K562 (cell line): ENCODE results near the gene TMEM63A. TPM values are rescaled to one million over a fixed set of nuclear protein-coding genes. Genes with fewer than 3 reads are reported as not detected.
A peak's percentile ranks its signal among the peaks of the same experiment; 100 is the strongest.

Experiments used
- ATAC-seq: fragments of 200-7000 bp; cut with Tn5 transposase; 3 replicates; pipeline ENCODE4 v1.9.1; 2020; ENCODE audit warnings: moderate library complexity
- BruUV-seq: library from RNA; stranded (reverse); fragments of 400-500 nt; replicated peaks from 2 replicates; lab custom pipeline; 2021; lab: Mats Ljungman, UMichigan
- CTCF ChIA-PET: fragments of 300-600 bp; formaldehyde crosslinking; extraction: SDS; loops from one replicate; lab custom pipeline; 2021; ENCODE audit warnings: low intra/inter-chr PET ratio; lab: Yijun Ruan, JAX
- POLR2A ChIA-PET: fragments of 300-600, 350-650 bp; sonication (Branson Sonifier 250); formaldehyde crosslinking; extraction: SDS; loops from one replicate; lab custom pipeline; 2021; ENCODE audit warnings: antibody characterized with exemption, inconsistent platforms; lab: Yijun Ruan, JAX
- DNase-seq, 4 experiments: peaks; one replicate each; pipeline versions ENCODE4 v3.0.0 to v3.0.0-alpha.2; 2011 to 2018; ENCODE audit warnings: low spot score in 3 of 4, mixed read lengths in 3 of 4; ENCODE audit errors: extremely low read depth in 1 of 4
- FAIRE-seq: peaks from 2 replicates; lab custom pipeline; 2011; peaks lifted over from hg19 to GRCh38; lab: Jason Lieb, UNC
- H2AFZ ChIP-seq: 2 replicates; pipeline ENCODE4 v1.6.0; 2011; ENCODE audit warnings: low read depth, low read length, control low read depth, inconsistent platforms
- H3K27ac ChIP-seq: fragments of 200-600 bp; 3 replicates; pipeline ENCODE4 v1.8.0; 2011; ENCODE audit warnings: low read depth, mild to moderate bottlenecking, control low read depth, inconsistent platforms, low read length, moderate library complexity, mixed read lengths; ENCODE audit errors: extremely low read depth
- H3K27me3 ChIP-seq, 2 experiments: fragments of 300-600 bp in 1 of 2; 2 replicates in 1 of 2; 3 replicates in 1 of 2; pipeline versions ENCODE4 v1.6.0 to v1.8.0; 2011; ENCODE audit warnings: inconsistent platforms in 2 of 2, low read length in 2 of 2, mild to moderate bottlenecking in 1 of 2, mixed read lengths in 1 of 2, moderate library complexity in 1 of 2; ENCODE audit not compliant: control insufficient read depth in 2 of 2, insufficient read depth in 2 of 2
- H3K36me3 ChIP-seq: fragments of 300-600 bp; 3 replicates; pipeline ENCODE4 v1.8.0; 2011; ENCODE audit warnings: mild to moderate bottlenecking, low read length, inconsistent platforms; ENCODE audit not compliant: control insufficient read depth, insufficient read depth
- H3K4me1 ChIP-seq, 2 experiments: fragments of 200-600 bp in 1 of 2; replicated peaks in 1 of 2; 2 replicates in 1 of 2; 3 replicates in 1 of 2; pipeline versions ENCODE4 v1.5.1 to v1.8.0; 2011; ENCODE audit warnings: inconsistent platforms in 2 of 2, low read length in 2 of 2, mild to moderate bottlenecking in 1 of 2, mixed read lengths in 1 of 2, moderate library complexity in 1 of 2; ENCODE audit not compliant: control insufficient read depth in 2 of 2, insufficient read depth in 2 of 2
- H3K4me2 ChIP-seq: 2 replicates; pipeline ENCODE4 v1.6.1; 2011; ENCODE audit warnings: low read length, control low read depth, inconsistent platforms, mixed read lengths; ENCODE audit not compliant: insufficient read depth
- H3K4me3 ChIP-seq: fragments of 200-600 bp; sonication (generic), shearing (Covaris generic); 2 replicates; pipeline ENCODE4 v1.5.1; 2016; ENCODE audit warnings: control low read depth, inconsistent platforms
- H3K79me2 ChIP-seq: fragments of 200-600 bp; 3 replicates; pipeline ENCODE4 v1.8.0; 2011; ENCODE audit warnings: low read length, inconsistent platforms; ENCODE audit not compliant: control insufficient read depth, insufficient read depth
- H3K9ac ChIP-seq, 2 experiments: 2 replicates each; pipeline versions ENCODE4 v1.6.0 to v1.6.1; 2011; ENCODE audit warnings: low read depth in 2 of 2, low read length in 2 of 2, control low read depth in 1 of 2, inconsistent platforms in 1 of 2, mild to moderate bottlenecking in 1 of 2, mixed read lengths in 1 of 2; ENCODE audit not compliant: insufficient read depth in 1 of 2
- H3K9me1 ChIP-seq: one replicate; pipeline ENCODE4 v1.6.0; 2011; ENCODE audit warnings: inconsistent platforms, mild to moderate bottlenecking, low read length, moderate library complexity; ENCODE audit not compliant: control insufficient read depth, insufficient read depth
- H3K9me3 ChIP-seq: replicated peaks from 2 replicates; pipeline ENCODE4 v1.5.1; 2011; ENCODE audit warnings: low read depth, low read length, inconsistent platforms; ENCODE audit not compliant: control insufficient read depth, insufficient read depth
- H4K20me1 ChIP-seq: replicated peaks from 2 replicates; pipeline ENCODE4 v1.6.1; 2011; ENCODE audit warnings: low read length, inconsistent platforms, mixed read lengths; ENCODE audit not compliant: control insufficient read depth, insufficient read depth
- BRCA1 ChIP-seq, 2 experiments: fragments of 450-650 bp in 1 of 2; sonication (generic) in 1 of 2; formaldehyde crosslinking in 1 of 2; IDR thresholded peaks; 2 replicates each; pipeline versions ENCODE4 v1.5.0 to v1.6.1; 2017 to 2020; ENCODE audit warnings: mild to moderate bottlenecking in 1 of 2, missing genetic modification reagents in 1 of 2
- PTBP1 ChIP-seq: fragments of 200-400 bp; formaldehyde crosslinking; IDR thresholded peaks from 2 replicates; pipeline ENCODE4 v1.6.1; 2017; ENCODE audit warnings: low read depth, low read length
- TSC22D4 ChIP-seq: fragments of 450-650 bp; IDR thresholded peaks from 2 replicates; pipeline ENCODE4 v1.6.1; 2016; ENCODE audit warnings: missing genetic modification characterization, missing biosample characterization, control low read depth
- ZFPM2 ChIP-seq: fragments of 250-450 bp; sonication (Bioruptor Pico); IDR thresholded peaks from 2 replicates; pipeline ENCODE4 v1.5.1; 2022; ENCODE audit warnings: mild to moderate bottlenecking
- WGBS: fragments of 100-300 bp; shearing (Covaris generic); methylation state at CpG from one replicate; pipeline ENCODE4 v1.1.6; 2016; ENCODE audit warnings: low coverage, mixed read lengths; ENCODE audit not compliant: insufficient coverage; ENCODE audit errors: missing lambda C conversion rate; 5-methylcytosine and 5-hydroxymethylcytosine counted together
- in situ Hi-C: fragments of 300-500 bp; cut with MboI; formaldehyde crosslinking; loops from 4 replicates; pipeline ENCODE4 v1.15.0; 2018; ENCODE audit warnings: inconsistent platforms, mixed read lengths
- intact Hi-C: fragments of 100-400 bp; cut with micrococcal nuclease; formaldehyde crosslinking; loops from 2 replicates; pipeline ENCODE4 v1.14.2; 2022
- polyA plus RNA-seq, 8 experiments: library from polyadenylated mRNA; depleted of rRNA in 4 of 8; stranded (reverse) in 5 of 8; unstranded in 3 of 8; fragments of >200 nt; fragmentation: Nextera tagmentation in 2 of 8; fragmentation: Illumina TruSeq in 1 of 8; extraction: Ambion mirVana in 2 of 8; extraction: Trizol in 1 of 8; gene quantifications; 2 replicates each; pipeline versions ENCODE4 v1.2.1 to v1.2.3, GENCODE V29; 2011 to 2014; ENCODE audit warnings: inconsistent platforms in 1 of 8, missing spikeins in 1 of 8
- total RNA-seq, 7 experiments: library from RNA; depleted of rRNA in 6 of 7; stranded (reverse); fragments of >200 nt in 6 of 7; fragmentation: Illumina TruSeq in 2 of 7; extraction: Trizol in 2 of 7; gene quantifications; 2 replicates each; pipeline versions ENCODE4 v1.2.1 to v1.2.3, GENCODE V29; 2011 to 2021; ENCODE audit warnings: low replicate concordance in 1 of 7
- TF ChIP-seq, protein P1 (sequence below): sonication (generic); formaldehyde crosslinking; IDR thresholded peaks from 2 replicates; pipeline ENCODE4 v1.8.1; 2023; ENCODE audit warnings: missing genetic modification reagents, mild to moderate bottlenecking, borderline replicate concordance
- TF ChIP-seq, protein P2 (sequence below): fragments of 250-450 bp; sonication (Bioruptor Pico); IDR thresholded peaks from 2 replicates; pipeline ENCODE4 v1.5.0; 2020; ENCODE audit warnings: mild to moderate bottlenecking
- TF ChIP-seq, protein P3 (sequence below): sonication (generic); formaldehyde crosslinking; IDR thresholded peaks from 2 replicates; pipeline ENCODE4 v1.4.0; 2020; ENCODE audit warnings: mild to moderate bottlenecking, missing genetic modification reagents
- TF ChIP-seq, protein P4 (sequence below): fragments of 450-650 bp; IDR thresholded peaks from 2 replicates; pipeline ENCODE4 v1.6.1; 2016; ENCODE audit warnings: antibody characterized with exemption
- TF ChIP-seq, protein P5 (sequence below): fragments of 250-450 bp; sonication (Bioruptor Pico); IDR thresholded peaks from 2 replicates; pipeline ENCODE4 v1.9.0; 2021; ENCODE audit warnings: mild to moderate bottlenecking, inconsistent platforms

The TMEM63A gene
- total and polyA plus RNA-seq, 9 of the 15 experiments (the other 6 are each of a cell fraction or from before 2014, with no cell fraction given) = 2.0 to 54.6 (median 17.5) TPM

DNA sequence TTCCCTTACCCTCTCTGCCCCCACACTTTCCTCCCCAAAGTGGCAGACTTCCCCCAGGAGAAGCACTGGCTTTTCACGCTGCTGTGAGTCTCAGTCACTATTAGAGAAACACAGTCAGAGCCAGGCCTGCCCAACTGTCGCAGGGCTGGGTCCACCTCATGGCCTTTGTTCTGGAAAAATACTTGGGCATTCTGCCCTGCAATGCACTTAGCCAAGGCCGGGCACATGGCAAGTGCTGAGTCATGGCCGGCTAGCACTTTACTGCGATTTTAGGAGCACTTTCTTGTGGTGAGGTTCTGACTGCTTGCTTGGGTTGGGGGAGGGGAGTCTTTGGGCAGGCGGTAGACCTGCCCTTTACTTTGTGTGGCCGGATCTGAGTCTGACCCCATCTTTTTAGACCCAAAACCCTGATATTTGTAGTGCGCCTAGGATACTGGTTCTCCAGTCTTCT lies 64.5 kb downstream of the TMEM63A start:
- H3K79me2 ChIP-seq = no peaks in the 10 kb centered on the region
- peak; percentile 46 for ATAC-seq
- CTCF ChIA-PET = no interaction called here
- intact Hi-C loops (no loop called here), in situ Hi-C loops (no loop called here)
- no peaks in the 10 kb centered on the region for H3K27me3 ChIP-seq
- H3K36me3 ChIP-seq = no peaks in the 10 kb centered on the region
- FAIRE-seq = peak; percentile 84
- no peaks in the 10 kb centered on the region for H3K9me3 ChIP-seq
- no peaks in the 10 kb centered on the region for H4K20me1 ChIP-seq
- 36% methylated on average over 8 of the region's 8 CpGs for WGBS
- peak overlapping the region in 1 of 2 experiments; percentile 82; a peak in 2 of 4 replicates for H3K9ac ChIP-seq
- no peak overlapping the region for H3K4me3 ChIP-seq
- peak overlapping the region; percentile 22; the same call in 2 of the 3 replicates for H3K27ac ChIP-seq
- POLR2A ChIA-PET = interaction anchor here (0.7 to 1.1 kb wide), 5 partner anchors 9 to 159 kb away, joined by 3 to 4 read pairs (median 3); no protein-coding TSS in a partner anchor
- DNase-seq = peak; percentile 51 to 72 (median 60)
- BruUV-seq = no TSS peak
- peaks cover 28 to 30% of the 10 kb centered on the region in 2 experiments for H3K4me1 ChIP-seq
- H3K4me2 ChIP-seq = no peak overlapping the region
- no peaks in the 10 kb centered on the region for H3K9me1 ChIP-seq
- peak overlapping the region; percentile 65 for H2AFZ ChIP-seq
- TF ChIP-seq PTBP1 = no peak
- TF ChIP-seq, protein P1, sequence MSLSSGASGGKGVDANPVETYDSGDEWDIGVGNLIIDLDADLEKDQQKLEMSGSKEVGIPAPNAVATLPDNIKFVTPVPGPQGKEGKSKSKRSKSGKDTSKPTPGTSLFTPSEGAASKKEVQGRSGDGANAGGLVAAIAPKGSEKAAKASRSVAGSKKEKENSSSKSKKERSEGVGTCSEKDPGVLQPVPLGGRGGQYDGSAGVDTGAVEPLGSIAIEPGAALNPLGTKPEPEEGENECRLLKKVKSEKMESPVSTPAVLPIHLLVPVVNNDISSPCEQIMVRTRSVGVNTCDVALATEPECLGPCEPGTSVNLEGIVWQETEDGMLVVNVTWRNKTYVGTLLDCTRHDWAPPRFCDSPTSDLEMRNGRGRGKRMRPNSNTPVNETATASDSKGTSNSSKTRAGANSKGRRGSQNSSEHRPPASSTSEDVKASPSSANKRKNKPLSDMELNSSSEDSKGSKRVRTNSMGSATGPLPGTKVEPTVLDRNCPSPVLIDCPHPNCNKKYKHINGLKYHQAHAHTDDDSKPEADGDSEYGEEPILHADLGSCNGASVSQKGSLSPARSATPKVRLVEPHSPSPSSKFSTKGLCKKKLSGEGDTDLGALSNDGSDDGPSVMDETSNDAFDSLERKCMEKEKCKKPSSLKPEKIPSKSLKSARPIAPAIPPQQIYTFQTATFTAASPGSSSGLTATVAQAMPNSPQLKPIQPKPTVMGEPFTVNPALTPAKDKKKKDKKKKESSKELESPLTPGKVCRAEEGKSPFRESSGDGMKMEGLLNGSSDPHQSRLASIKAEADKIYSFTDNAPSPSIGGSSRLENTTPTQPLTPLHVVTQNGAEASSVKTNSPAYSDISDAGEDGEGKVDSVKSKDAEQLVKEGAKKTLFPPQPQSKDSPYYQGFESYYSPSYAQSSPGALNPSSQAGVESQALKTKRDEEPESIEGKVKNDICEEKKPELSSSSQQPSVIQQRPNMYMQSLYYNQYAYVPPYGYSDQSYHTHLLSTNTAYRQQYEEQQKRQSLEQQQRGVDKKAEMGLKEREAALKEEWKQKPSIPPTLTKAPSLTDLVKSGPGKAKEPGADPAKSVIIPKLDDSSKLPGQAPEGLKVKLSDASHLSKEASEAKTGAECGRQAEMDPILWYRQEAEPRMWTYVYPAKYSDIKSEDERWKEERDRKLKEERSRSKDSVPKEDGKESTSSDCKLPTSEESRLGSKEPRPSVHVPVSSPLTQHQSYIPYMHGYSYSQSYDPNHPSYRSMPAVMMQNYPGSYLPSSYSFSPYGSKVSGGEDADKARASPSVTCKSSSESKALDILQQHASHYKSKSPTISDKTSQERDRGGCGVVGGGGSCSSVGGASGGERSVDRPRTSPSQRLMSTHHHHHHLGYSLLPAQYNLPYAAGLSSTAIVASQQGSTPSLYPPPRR (CRISPR knock-in tag) = no peak
- TF ChIP-seq ZFPM2 = no peak
- TF ChIP-seq, protein P2, sequence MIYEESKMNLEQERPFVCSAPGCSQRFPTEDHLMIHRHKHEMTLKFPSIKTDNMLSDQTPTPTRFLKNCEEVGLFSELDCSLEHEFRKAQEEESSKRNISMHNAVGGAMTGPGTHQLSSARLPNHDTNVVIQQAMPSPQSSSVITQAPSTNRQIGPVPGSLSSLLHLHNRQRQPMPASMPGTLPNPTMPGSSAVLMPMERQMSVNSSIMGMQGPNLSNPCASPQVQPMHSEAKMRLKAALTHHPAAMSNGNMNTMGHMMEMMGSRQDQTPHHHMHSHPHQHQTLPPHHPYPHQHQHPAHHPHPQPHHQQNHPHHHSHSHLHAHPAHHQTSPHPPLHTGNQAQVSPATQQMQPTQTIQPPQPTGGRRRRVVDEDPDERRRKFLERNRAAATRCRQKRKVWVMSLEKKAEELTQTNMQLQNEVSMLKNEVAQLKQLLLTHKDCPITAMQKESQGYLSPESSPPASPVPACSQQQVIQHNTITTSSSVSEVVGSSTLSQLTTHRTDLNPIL = no peak
- no peak for TF ChIP-seq TSC22D4 (tag)
- TF ChIP-seq, protein P3, sequence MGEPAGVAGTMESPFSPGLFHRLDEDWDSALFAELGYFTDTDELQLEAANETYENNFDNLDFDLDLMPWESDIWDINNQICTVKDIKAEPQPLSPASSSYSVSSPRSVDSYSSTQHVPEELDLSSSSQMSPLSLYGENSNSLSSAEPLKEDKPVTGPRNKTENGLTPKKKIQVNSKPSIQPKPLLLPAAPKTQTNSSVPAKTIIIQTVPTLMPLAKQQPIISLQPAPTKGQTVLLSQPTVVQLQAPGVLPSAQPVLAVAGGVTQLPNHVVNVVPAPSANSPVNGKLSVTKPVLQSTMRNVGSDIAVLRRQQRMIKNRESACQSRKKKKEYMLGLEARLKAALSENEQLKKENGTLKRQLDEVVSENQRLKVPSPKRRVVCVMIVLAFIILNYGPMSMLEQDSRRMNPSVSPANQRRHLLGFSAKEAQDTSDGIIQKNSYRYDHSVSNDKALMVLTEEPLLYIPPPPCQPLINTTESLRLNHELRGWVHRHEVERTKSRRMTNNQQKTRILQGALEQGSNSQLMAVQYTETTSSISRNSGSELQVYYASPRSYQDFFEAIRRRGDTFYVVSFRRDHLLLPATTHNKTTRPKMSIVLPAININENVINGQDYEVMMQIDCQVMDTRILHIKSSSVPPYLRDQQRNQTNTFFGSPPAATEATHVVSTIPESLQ (CRISPR knock-in tag) = no peak
- TF ChIP-seq, protein P4, sequence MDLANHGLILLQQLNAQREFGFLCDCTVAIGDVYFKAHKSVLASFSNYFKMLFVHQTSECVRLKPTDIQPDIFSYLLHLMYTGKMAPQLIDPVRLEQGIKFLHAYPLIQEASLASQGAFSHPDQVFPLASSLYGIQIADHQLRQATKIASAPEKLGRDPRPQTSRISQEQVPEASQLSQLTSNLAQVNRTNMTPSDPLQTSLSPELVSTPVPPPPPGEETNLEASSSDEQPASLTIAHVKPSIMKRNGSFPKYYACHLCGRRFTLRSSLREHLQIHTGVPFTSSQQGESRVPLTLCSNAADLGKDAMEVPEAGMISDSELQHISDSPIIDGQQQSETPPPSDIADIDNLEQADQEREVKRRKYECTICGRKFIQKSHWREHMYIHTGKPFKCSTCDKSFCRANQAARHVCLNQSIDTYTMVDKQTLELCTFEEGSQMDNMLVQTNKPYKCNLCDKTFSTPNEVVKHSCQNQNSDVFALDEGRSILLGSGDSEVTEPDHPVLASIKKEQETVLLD = peak; percentile 45; the same call in 1 of the 2 replicates
- TF ChIP-seq, protein P5, sequence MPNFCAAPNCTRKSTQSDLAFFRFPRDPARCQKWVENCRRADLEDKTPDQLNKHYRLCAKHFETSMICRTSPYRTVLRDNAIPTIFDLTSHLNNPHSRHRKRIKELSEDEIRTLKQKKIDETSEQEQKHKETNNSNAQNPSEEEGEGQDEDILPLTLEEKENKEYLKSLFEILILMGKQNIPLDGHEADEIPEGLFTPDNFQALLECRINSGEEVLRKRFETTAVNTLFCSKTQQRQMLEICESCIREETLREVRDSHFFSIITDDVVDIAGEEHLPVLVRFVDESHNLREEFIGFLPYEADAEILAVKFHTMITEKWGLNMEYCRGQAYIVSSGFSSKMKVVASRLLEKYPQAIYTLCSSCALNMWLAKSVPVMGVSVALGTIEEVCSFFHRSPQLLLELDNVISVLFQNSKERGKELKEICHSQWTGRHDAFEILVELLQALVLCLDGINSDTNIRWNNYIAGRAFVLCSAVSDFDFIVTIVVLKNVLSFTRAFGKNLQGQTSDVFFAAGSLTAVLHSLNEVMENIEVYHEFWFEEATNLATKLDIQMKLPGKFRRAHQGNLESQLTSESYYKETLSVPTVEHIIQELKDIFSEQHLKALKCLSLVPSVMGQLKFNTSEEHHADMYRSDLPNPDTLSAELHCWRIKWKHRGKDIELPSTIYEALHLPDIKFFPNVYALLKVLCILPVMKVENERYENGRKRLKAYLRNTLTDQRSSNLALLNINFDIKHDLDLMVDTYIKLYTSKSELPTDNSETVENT (CRISPR knock-in tag) = no peak
- TF ChIP-seq BRCA1 (IDR thresholded peaks at IDR 0.05) = no peak
- TF ChIP-seq BRCA1 (CRISPR knock-in tag; IDR thresholded peaks at IDR 0.05) = no peak
